HepG2 (cell line): Measurements from ENCODE around the gene DAAM1. TPM values are rescaled to one million over a fixed set of nuclear protein-coding genes. Genes with fewer than 3 reads are reported as not detected.

Source experiments
- DBP ChIP-seq: sonication (generic); formaldehyde crosslinking; IDR thresholded peaks from 2 replicates; pipeline ENCODE4 v1.4.0; 2020; ENCODE audit warnings: missing genetic modification reagents; ENCODE audit errors: not compliant biosample characterization
- FUBP1 ChIP-seq: sonication (generic); formaldehyde crosslinking; IDR thresholded peaks from 2 replicates; pipeline ENCODE4 v1.5.1; 2020; ENCODE audit warnings: missing genetic modification reagents, mild to moderate bottlenecking, borderline replicate concordance
- IRF9 ChIP-seq: sonication (generic); formaldehyde crosslinking; IDR thresholded peaks from 2 replicates; pipeline ENCODE4 v1.8.0; 2022; ENCODE audit warnings: missing genetic modification reagents, mild to moderate bottlenecking, borderline replicate concordance
- MZF1 ChIP-seq: sonication (generic); formaldehyde crosslinking; IDR thresholded peaks from 2 replicates; pipeline ENCODE4 v1.8.1; 2023; ENCODE audit warnings: mild to moderate bottlenecking, missing genetic modification reagents, borderline replicate concordance
- PITX1 ChIP-seq: sonication (generic); formaldehyde crosslinking; IDR thresholded peaks from 2 replicates; pipeline ENCODE4 v1.5.1; 2020; ENCODE audit warnings: mild to moderate bottlenecking, missing genetic modification reagents
- POLR2A ChIP-seq, 2 experiments: IDR thresholded peaks; 2 replicates each; pipeline ENCODE4 v1.6.1; 2011; ENCODE audit warnings: low read depth in 2 of 2, low read length in 2 of 2, mild to moderate bottlenecking in 1 of 2, moderate library complexity in 1 of 2; ENCODE audit not compliant: insufficient read depth in 1 of 2
- SPEN ChIP-seq: sonication (generic); formaldehyde crosslinking; IDR thresholded peaks from 2 replicates; pipeline ENCODE4 v1.5.1; 2020; ENCODE audit warnings: low read depth, mild to moderate bottlenecking, missing genetic modification reagents
- SSRP1 ChIP-seq: IDR thresholded peaks from 2 replicates; pipeline ENCODE4 v1.6.1; 2016; ENCODE audit warnings: control low read depth
- TEF ChIP-seq: sonication (generic); formaldehyde crosslinking; IDR thresholded peaks from 2 replicates; pipeline ENCODE4 v1.5.0; 2020; ENCODE audit warnings: missing genetic modification reagents
- ZHX2 ChIP-seq, 2 experiments: sonication (generic) in 1 of 2; formaldehyde crosslinking in 1 of 2; IDR thresholded peaks; 2 replicates each; pipeline versions ENCODE4 v1.6.1 to v1.9.0; 2014 to 2022; ENCODE audit warnings: antibody characterized with exemption in 1 of 2, borderline replicate concordance in 1 of 2, inconsistent platforms in 1 of 2, low read depth in 1 of 2, missing genetic modification reagents in 1 of 2
- ZMYM3 ChIP-seq: sonication (generic); formaldehyde crosslinking; IDR thresholded peaks from 2 replicates; pipeline ENCODE4 v1.5.1; 2020; ENCODE audit warnings: mild to moderate bottlenecking, missing genetic modification reagents
- ZNF282 ChIP-seq: fragments of 450-650 bp; IDR thresholded peaks from 2 replicates; pipeline ENCODE4 v1.6.1; 2018; ENCODE audit not compliant: partially characterized antibody
- polyA plus RNA-seq, 8 experiments: library from polyadenylated mRNA; depleted of rRNA in 3 of 8; stranded (reverse) in 7 of 8; unstranded in 1 of 8; fragments of >200 nt; fragmentation: Illumina TruSeq in 4 of 8; extraction: Trizol in 4 of 8; gene quantifications; 2 replicates each; pipeline versions ENCODE4 v1.2.1 to v1.2.3, GENCODE V29; 2011 to 2016; ENCODE audit warnings: low read depth in 4 of 8, missing spikeins in 1 of 8, mixed read lengths in 1 of 8; ENCODE audit not compliant: insufficient read depth in 1 of 8
- total RNA-seq, 5 experiments: library from RNA; depleted of rRNA; stranded (reverse); fragments of >200 nt; fragmentation: Illumina TruSeq; extraction: Trizol; gene quantifications; 2 replicates each; pipeline ENCODE4 v1.2.3, GENCODE V29; 2016; ENCODE audit warnings: low read depth in 1 of 5

The DAAM1 gene
- total and polyA plus RNA-seq, 2 of the 13 experiments (the other 11 are each of a cell fraction or from before 2014, with no cell fraction given): 10.9 to 24.5 TPM

- TF ChIP-seq ZHX2 (IDR thresholded peaks at IDR 0.05; ENCODE audit: low read depth) (no peak), ZHX2 (CRISPR knock-in tag; IDR thresholded peaks at IDR 0.05; ENCODE audit: borderline replicate concordance) (no peak), POLR2A (IDR thresholded peaks at IDR 0.05; ENCODE audit: insufficient read depth in 1 of 2, low read depth in 2 of 2, low read length in 2 of 2) (no peak), PITX1 (CRISPR knock-in tag) (peak; percentile 57; the same call in 1 of the 2 replicates), DBP (CRISPR knock-in tag) (no peak), FUBP1 (CRISPR knock-in tag) (no peak), IRF9 (CRISPR knock-in tag) (no peak), SPEN (CRISPR knock-in tag) (0 out of 2 replicates have a peak, but pooled peaks have one; percentile 40), ZNF282 (no peak), TEF (CRISPR knock-in tag) (no peak), ZMYM3 (peak; percentile 53; the same call in 1 of the 2 replicates), SSRP1 (no peak), MZF1 (CRISPR knock-in tag) (no peak)
These were observed 74.4 kb downstream of the DAAM1 start (continued) for GRCh38 chr14:59262717-59263454.
